IPS DF 4.7 (cell line): ENCODE results near the gene DDRGK1.

Source experiments
- DNase-seq: peaks from one replicate; pipeline ENCODE4 v3.0.0-alpha.2; 2013; ENCODE audit warnings: low spot score; ENCODE audit errors: extremely low read depth

The DDRGK1 gene

GRCh38 chr20:3235666-3236324 is 31.3 kb upstream of the DDRGK1 start:
- no peak for DNase-seq

GRCh38 chr20:3233991-3234498 is 29.6 kb upstream of the DDRGK1 start:
- no peak for DNase-seq

GRCh38 chr20:3233131-3233990 is 28.9 kb upstream of the DDRGK1 start:
- DNase-seq: no peak

- no peak for DNase-seq
These were observed 27.6 kb upstream of the DDRGK1 start for GRCh38 chr20:3231889-3232588.

GRCh38 chr20:3231116-3231515 is 26.6 kb upstream of the DDRGK1 start:
- no peak for DNase-seq

- no peak for DNase-seq
These were observed 25.3 kb upstream of the DDRGK1 start for GRCh38 chr20:3229798-3230197.

- no peak for DNase-seq
These were observed 24.7 kb upstream of the DDRGK1 start for GRCh38 chr20:3229158-3229557.

- no peak for DNase-seq
These were observed 24.2 kb upstream of the DDRGK1 start for GRCh38 chr20:3228750-3229032.

- no peak for DNase-seq
These were observed 23.7 kb upstream of the DDRGK1 start for GRCh38 chr20:3227936-3228749.

- DNase-seq: no peak
These were observed 23.0 kb upstream of the DDRGK1 start for GRCh38 chr20:3227506-3227905.

GRCh38 chr20:3226864-3227263 is 22.4 kb upstream of the DDRGK1 start:
- DNase-seq: no peak

GRCh38 chr20:3226093-3226492 is 21.6 kb upstream of the DDRGK1 start:
- no peak for DNase-seq

GRCh38 chr20:3224681-3225421 is 20.4 kb upstream of the DDRGK1 start:
- no peak for DNase-seq

- DNase-seq: no peak
These were observed 19.7 kb upstream of the DDRGK1 start for GRCh38 chr20:3223994-3224680.

- no peak for DNase-seq
These were observed 19.1 kb upstream of the DDRGK1 start for GRCh38 chr20:3223651-3223993.

- DNase-seq: no peak
These were observed 18.4 kb upstream of the DDRGK1 start for GRCh38 chr20:3222635-3223600.

GRCh38 chr20:3221398-3222226 is 17.1 kb upstream of the DDRGK1 start:
- no peak for DNase-seq

- DNase-seq: no peak
These were observed 14.0 kb upstream of the DDRGK1 start for GRCh38 chr20:3218307-3218988.
